ENCODE results near the gene EPB41L3.

- TF ChIP-seq, protein P1, sequence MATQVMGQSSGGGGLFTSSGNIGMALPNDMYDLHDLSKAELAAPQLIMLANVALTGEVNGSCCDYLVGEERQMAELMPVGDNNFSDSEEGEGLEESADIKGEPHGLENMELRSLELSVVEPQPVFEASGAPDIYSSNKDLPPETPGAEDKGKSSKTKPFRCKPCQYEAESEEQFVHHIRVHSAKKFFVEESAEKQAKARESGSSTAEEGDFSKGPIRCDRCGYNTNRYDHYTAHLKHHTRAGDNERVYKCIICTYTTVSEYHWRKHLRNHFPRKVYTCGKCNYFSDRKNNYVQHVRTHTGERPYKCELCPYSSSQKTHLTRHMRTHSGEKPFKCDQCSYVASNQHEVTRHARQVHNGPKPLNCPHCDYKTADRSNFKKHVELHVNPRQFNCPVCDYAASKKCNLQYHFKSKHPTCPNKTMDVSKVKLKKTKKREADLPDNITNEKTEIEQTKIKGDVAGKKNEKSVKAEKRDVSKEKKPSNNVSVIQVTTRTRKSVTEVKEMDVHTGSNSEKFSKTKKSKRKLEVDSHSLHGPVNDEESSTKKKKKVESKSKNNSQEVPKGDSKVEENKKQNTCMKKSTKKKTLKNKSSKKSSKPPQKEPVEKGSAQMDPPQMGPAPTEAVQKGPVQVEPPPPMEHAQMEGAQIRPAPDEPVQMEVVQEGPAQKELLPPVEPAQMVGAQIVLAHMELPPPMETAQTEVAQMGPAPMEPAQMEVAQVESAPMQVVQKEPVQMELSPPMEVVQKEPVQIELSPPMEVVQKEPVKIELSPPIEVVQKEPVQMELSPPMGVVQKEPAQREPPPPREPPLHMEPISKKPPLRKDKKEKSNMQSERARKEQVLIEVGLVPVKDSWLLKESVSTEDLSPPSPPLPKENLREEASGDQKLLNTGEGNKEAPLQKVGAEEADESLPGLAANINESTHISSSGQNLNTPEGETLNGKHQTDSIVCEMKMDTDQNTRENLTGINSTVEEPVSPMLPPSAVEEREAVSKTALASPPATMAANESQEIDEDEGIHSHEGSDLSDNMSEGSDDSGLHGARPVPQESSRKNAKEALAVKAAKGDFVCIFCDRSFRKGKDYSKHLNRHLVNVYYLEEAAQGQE (IDR thresholded peaks at IDR 0.05; ENCODE audit: insufficient read depth in 1 of 2, low read depth in 2 of 2, low read length in 1 of 2): no peak
- TF ChIP-seq, protein P2, sequence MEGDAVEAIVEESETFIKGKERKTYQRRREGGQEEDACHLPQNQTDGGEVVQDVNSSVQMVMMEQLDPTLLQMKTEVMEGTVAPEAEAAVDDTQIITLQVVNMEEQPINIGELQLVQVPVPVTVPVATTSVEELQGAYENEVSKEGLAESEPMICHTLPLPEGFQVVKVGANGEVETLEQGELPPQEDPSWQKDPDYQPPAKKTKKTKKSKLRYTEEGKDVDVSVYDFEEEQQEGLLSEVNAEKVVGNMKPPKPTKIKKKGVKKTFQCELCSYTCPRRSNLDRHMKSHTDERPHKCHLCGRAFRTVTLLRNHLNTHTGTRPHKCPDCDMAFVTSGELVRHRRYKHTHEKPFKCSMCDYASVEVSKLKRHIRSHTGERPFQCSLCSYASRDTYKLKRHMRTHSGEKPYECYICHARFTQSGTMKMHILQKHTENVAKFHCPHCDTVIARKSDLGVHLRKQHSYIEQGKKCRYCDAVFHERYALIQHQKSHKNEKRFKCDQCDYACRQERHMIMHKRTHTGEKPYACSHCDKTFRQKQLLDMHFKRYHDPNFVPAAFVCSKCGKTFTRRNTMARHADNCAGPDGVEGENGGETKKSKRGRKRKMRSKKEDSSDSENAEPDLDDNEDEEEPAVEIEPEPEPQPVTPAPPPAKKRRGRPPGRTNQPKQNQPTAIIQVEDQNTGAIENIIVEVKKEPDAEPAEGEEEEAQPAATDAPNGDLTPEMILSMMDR (IDR thresholded peaks at IDR 0.05): no peak
Observed at GRCh38 chr18:5420906-5421305, 122.9 kb downstream of the EPB41L3 start.
